A549 (cell line): ENCODE measurements around the gene DUSP2. TPM values are rescaled to one million over a fixed set of nuclear protein-coding genes. Genes with fewer than 3 reads are reported as not detected.

Source experiments
- ATAC-seq, 2 experiments: fragments of 200-7000 bp in 1 of 2; fragments of >200 bp in 1 of 2; cut with Nextera tagmentation in 1 of 2; cut with Tn5 transposase in 1 of 2; 3 replicates each; pipeline versions ENCODE4 v1.8.0 to v1.9.1; 2018 to 2020; ENCODE audit warnings: mild to moderate bottlenecking in 1 of 2, moderate library complexity in 1 of 2
- CTCF ChIA-PET: fragments of 300-600 bp; sonication (Branson Sonifier 250); formaldehyde crosslinking; extraction: SDS; loops from one replicate; lab custom pipeline; 2021; ENCODE audit warnings: antibody characterized with exemption, inconsistent platforms; lab: Yijun Ruan, JAX
- POLR2A ChIA-PET: fragments of 350-600 bp; formaldehyde crosslinking; extraction: SDS; loops from one replicate; lab custom pipeline; 2021; ENCODE audit warnings: antibody characterized with exemption, inconsistent platforms; lab: Yijun Ruan, JAX
- DNase-seq, 2 experiments: peaks; one replicate each; pipeline versions ENCODE4 v3.0.0 to v3.0.0-alpha.2; 2011 to 2016; ENCODE audit warnings: low read depth in 1 of 2, low spot score in 1 of 2
- FAIRE-seq: peaks from 2 replicates; lab custom pipeline; 2011; peaks lifted over from hg19 to GRCh38; lab: Jason Lieb, UNC
- H3K27ac ChIP-seq, 2 experiments: fragments of >200 bp; sonication (Bioruptor Twin); formaldehyde crosslinking; 3 replicates each; pipeline ENCODE4 v1.5.1; 2016 to 2017
- H3K4me1 ChIP-seq: fragments of >200 bp; sonication (Bioruptor Twin); formaldehyde crosslinking; 3 replicates; pipeline ENCODE4 v1.6.1; 2016
- H3K4me2 ChIP-seq: fragments of >200 bp; sonication (Bioruptor Twin); formaldehyde crosslinking; 3 replicates; pipeline ENCODE4 v1.6.1; 2016
- H3K4me3 ChIP-seq: fragments of >200 bp; sonication (Bioruptor Twin); formaldehyde crosslinking; 3 replicates; pipeline ENCODE4 v1.5.1; 2016
- H3K9me3 ChIP-seq: fragments of >200 bp; sonication (Bioruptor Twin); formaldehyde crosslinking; 3 replicates; pipeline ENCODE4 v1.6.1; 2016
- EHMT2 ChIP-seq: fragments of 200-600 bp; sonication (generic); IDR thresholded peaks from 2 replicates; pipeline ENCODE4 v1.6.1; 2016; ENCODE audit warnings: antibody characterized with exemption, low read depth, mild to moderate bottlenecking, moderate library complexity
- FOSB ChIP-seq: fragments of 250-450 bp; sonication (Bioruptor Pico); IDR thresholded peaks from 2 replicates; pipeline ENCODE4 v1.5.0; 2020; ENCODE audit warnings: mild to moderate bottlenecking, moderate library complexity
- FOSL2 ChIP-seq, 2 experiments: fragments of 450-650 bp in 1 of 2; fragments of >200 bp in 1 of 2; sonication (Bioruptor Twin) in 1 of 2; formaldehyde crosslinking; IDR thresholded peaks; 2 replicates each; pipeline versions ENCODE4 v1.5.0 to v1.6.1; 2016 to 2020; ENCODE audit warnings: mild to moderate bottlenecking in 1 of 2, moderate library complexity in 1 of 2
- FOXS1 ChIP-seq: fragments of 250-450 bp; sonication (Bioruptor Pico); IDR thresholded peaks from 2 replicates; pipeline ENCODE4 v1.5.0; 2020; ENCODE audit warnings: mild to moderate bottlenecking, moderate library complexity
- HOXA7 ChIP-seq: fragments of 250-450 bp; sonication (Bioruptor Pico); IDR thresholded peaks from 2 replicates; pipeline ENCODE4 v1.5.0; 2020; ENCODE audit warnings: mild to moderate bottlenecking, moderate library complexity
- HOXB5 ChIP-seq: fragments of 250-450 bp; sonication (Bioruptor Pico); IDR thresholded peaks from 2 replicates; pipeline ENCODE4 v1.5.0; 2020; ENCODE audit warnings: mild to moderate bottlenecking, moderate library complexity
- JUNB ChIP-seq: fragments of >200 bp; sonication (Bioruptor Twin); formaldehyde crosslinking; IDR thresholded peaks from 2 replicates; pipeline ENCODE4 v1.6.1; 2016
- KDM5A ChIP-seq: fragments of 200-600 bp; sonication (generic); IDR thresholded peaks from 2 replicates; pipeline ENCODE4 v1.6.1; 2016; ENCODE audit warnings: antibody characterized with exemption, mild to moderate bottlenecking
- MAX ChIP-seq: IDR thresholded peaks from 2 replicates; pipeline ENCODE4 v1.6.1; 2012
- NFE2L2 ChIP-seq: fragments of 150-350 bp; conservative IDR thresholded peaks from 2 replicates; pipeline ENCODE4 v1.6.1; 2014; ENCODE audit warnings: low read length
- NPAS2 ChIP-seq: fragments of 250-450 bp; sonication (Bioruptor Pico); IDR thresholded peaks from 2 replicates; pipeline ENCODE4 v1.8.0; 2022; ENCODE audit warnings: mild to moderate bottlenecking, moderate library complexity, borderline replicate concordance
- RARB ChIP-seq: fragments of 250-450 bp; sonication (Bioruptor Pico); IDR thresholded peaks from 2 replicates; pipeline ENCODE4 v1.8.0; 2021; ENCODE audit warnings: mild to moderate bottlenecking, moderate library complexity
- RNF2 ChIP-seq: fragments of 200-600 bp; sonication (generic); IDR thresholded peaks from 2 replicates; pipeline ENCODE4 v1.6.1; 2016; ENCODE audit warnings: low read depth, mild to moderate bottlenecking, antibody characterized with exemption, moderate library complexity, borderline replicate concordance
- SREBF2 ChIP-seq: fragments of 450-650 bp; IDR thresholded peaks from 2 replicates; pipeline ENCODE4 v1.6.1; 2014; ENCODE audit warnings: mild to moderate bottlenecking, moderate library complexity
- TFCP2L1 ChIP-seq: fragments of 250-450 bp; sonication (Bioruptor Pico); IDR thresholded peaks from 2 replicates; pipeline ENCODE4 v1.5.0; 2021; ENCODE audit warnings: mild to moderate bottlenecking
- ZNF302 ChIP-seq: fragments of 250-450 bp; sonication (Bioruptor Pico); IDR thresholded peaks from 2 replicates; pipeline ENCODE4 v1.9.0; 2021; ENCODE audit warnings: inconsistent platforms, mild to moderate bottlenecking, moderate library complexity
- WGBS: methylation state at CpG from one replicate; pipeline ENCODE4 v1.1.6; 2017; ENCODE audit errors: missing lambda C conversion rate; 5-methylcytosine and 5-hydroxymethylcytosine counted together
- polyA plus RNA-seq, 4 experiments: library from polyadenylated mRNA; depleted of rRNA in 3 of 4; stranded (reverse); fragments of >200 nt; fragmentation: RNase III in 1 of 4; extraction: RNeasy Plus Mini Kit Qiagen cat#74134 plus additional on column Dnase treatment in 1 of 4; gene quantifications; 2 replicates in 3 of 4; 3 replicates in 1 of 4; pipeline ENCODE4 v1.2.3, GENCODE V29; 2011 to 2017
- TF ChIP-seq, protein P1 (sequence below): fragments of >200 bp; sonication (Bioruptor Twin); formaldehyde crosslinking; IDR thresholded peaks from 2 replicates; pipeline ENCODE4 v1.6.1; 2016
- TF ChIP-seq, protein P2 (sequence below): fragments of 250-450 bp; sonication (Bioruptor Pico); IDR thresholded peaks from 2 replicates; pipeline ENCODE4 v1.5.0; 2020; ENCODE audit warnings: low read depth, mild to moderate bottlenecking, moderate library complexity
- TF ChIP-seq, protein P3 (sequence below): fragments of 200-600 bp; sonication (generic); IDR thresholded peaks from 2 replicates; pipeline ENCODE4 v1.6.1; 2016; ENCODE audit warnings: antibody characterized with exemption, mild to moderate bottlenecking, moderate library complexity
- TF ChIP-seq, protein P4 (sequence below): IDR thresholded peaks from 2 replicates; pipeline ENCODE4 v1.6.1; 2012; ENCODE audit warnings: low read depth, borderline replicate concordance
- TF ChIP-seq, protein P5 (sequence below): IDR thresholded peaks from 2 replicates; pipeline ENCODE4 v1.6.1; 2012
- TF ChIP-seq, protein P6 (sequence below): fragments of >200 bp; sonication (Bioruptor Twin); formaldehyde crosslinking; IDR thresholded peaks from 3 replicates; pipeline ENCODE4 v1.6.1; 2016
- TF ChIP-seq, protein P7 (sequence below): fragments of 450-650 bp; IDR thresholded peaks from 2 replicates; pipeline ENCODE4 v1.6.1; 2014; ENCODE audit warnings: antibody characterized with exemption

DUSP2 gene
- polyA plus RNA-seq, 2 of the 4 experiments (the other 2 are of a cell fraction): 0.26 to 0.27 TPM

DNA sequence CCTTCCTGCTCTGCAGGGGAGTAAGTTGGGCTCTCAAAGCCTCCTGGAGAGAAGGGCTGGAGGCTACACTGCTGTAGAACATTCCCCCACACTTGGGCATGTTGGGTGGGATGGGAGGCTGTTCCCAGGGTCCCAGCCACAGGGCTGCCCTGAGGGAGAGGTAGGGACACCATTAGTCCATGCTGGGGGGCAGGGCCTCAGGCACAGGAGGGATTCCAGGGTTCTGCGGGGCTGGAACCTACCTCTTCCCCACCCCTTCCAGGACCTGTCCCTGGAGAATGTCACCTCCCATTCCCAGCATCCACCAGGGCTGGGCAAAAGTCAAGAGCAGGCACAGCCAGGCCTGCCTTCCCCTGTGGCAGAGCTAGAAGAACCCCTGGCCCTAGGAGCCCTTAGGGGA, 21.9 kb downstream of the DUSP2 start:
- Histone ChIP-seq H3K4me3 (no peak overlapping the region), H3K4me1 (no peaks in the 10 kb centered on the region), H3K4me2 (no peak overlapping the region), H3K27ac (no peak overlapping the region), H3K9me3 (no peaks in the 10 kb centered on the region)
- CTCF ChIA-PET: interaction anchor here (1.0 to 3.1 kb wide), 2 partner anchors 14 to 51 kb away, joined by 3 to 9 read pairs; partner anchors contain the start of gene ASTL
- FAIRE-seq: no peak
- no peak; a peak in 1 of 6 replicates for ATAC-seq
- WGBS: 100% methylated on average over 1 of the region's 1 CpG
- POLR2A ChIA-PET: no interaction called here
- DNase-seq: no peak
- TF ChIP-seq, protein P1, sequence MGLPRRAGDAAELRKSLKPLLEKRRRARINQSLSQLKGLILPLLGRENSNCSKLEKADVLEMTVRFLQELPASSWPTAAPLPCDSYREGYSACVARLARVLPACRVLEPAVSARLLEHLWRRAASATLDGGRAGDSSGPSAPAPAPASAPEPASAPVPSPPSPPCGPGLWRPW: no peak
- TF ChIP-seq, protein P2, sequence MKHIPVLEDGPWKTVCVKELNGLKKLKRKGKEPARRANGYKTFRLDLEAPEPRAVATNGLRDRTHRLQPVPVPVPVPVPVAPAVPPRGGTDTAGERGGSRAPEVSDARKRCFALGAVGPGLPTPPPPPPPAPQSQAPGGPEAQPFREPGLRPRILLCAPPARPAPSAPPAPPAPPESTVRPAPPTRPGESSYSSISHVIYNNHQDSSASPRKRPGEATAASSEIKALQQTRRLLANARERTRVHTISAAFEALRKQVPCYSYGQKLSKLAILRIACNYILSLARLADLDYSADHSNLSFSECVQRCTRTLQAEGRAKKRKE (CRISPR knock-in tag): no peak
- TF ChIP-seq, protein P3, sequence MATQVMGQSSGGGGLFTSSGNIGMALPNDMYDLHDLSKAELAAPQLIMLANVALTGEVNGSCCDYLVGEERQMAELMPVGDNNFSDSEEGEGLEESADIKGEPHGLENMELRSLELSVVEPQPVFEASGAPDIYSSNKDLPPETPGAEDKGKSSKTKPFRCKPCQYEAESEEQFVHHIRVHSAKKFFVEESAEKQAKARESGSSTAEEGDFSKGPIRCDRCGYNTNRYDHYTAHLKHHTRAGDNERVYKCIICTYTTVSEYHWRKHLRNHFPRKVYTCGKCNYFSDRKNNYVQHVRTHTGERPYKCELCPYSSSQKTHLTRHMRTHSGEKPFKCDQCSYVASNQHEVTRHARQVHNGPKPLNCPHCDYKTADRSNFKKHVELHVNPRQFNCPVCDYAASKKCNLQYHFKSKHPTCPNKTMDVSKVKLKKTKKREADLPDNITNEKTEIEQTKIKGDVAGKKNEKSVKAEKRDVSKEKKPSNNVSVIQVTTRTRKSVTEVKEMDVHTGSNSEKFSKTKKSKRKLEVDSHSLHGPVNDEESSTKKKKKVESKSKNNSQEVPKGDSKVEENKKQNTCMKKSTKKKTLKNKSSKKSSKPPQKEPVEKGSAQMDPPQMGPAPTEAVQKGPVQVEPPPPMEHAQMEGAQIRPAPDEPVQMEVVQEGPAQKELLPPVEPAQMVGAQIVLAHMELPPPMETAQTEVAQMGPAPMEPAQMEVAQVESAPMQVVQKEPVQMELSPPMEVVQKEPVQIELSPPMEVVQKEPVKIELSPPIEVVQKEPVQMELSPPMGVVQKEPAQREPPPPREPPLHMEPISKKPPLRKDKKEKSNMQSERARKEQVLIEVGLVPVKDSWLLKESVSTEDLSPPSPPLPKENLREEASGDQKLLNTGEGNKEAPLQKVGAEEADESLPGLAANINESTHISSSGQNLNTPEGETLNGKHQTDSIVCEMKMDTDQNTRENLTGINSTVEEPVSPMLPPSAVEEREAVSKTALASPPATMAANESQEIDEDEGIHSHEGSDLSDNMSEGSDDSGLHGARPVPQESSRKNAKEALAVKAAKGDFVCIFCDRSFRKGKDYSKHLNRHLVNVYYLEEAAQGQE: no peak
- TF ChIP-seq FOSL2 (IDR thresholded peaks at IDR 0.05) (no peak), FOSL2 (CRISPR knock-in tag; IDR thresholded peaks at IDR 0.05) (no peak), RNF2 (no peak), NPAS2 (CRISPR knock-in tag) (no peak), RARB (no peak), SREBF2 (no peak)

DNA sequence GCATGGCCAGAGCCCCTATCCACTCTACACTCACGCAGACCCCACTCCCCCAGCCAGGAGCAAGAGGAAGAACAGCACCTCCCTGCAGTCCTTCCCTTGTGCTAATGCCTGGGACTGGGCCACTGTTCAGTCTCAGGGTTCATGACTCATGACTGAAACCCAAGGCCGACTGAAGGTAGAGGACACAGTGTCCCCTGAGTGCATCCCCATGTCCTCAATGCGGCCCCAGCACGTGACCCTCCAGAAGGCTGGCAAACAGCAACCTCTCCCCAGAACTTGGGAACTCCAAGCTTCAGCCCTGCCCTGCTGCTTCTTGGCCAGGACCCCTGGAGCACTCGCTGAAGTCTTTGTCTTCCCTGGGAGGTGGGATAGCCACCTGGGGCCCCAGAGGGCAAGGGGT, 22.8 kb downstream of the DUSP2 start:
- peaks cover under 1% of the 10 kb centered on the region; the same call in 2 of the 3 replicates for H3K4me1 ChIP-seq
- H3K9me3 ChIP-seq: no peaks in the 10 kb centered on the region
- CTCF ChIA-PET: interaction anchor here (1.0 to 3.1 kb wide), 2 partner anchors 15 to 52 kb away, joined by 3 to 9 read pairs; partner anchors contain the start of gene ASTL
- H3K4me2 ChIP-seq: no peak overlapping the region
- WGBS: 42% methylated on average over 5 of the region's 5 CpGs
- POLR2A ChIA-PET: no interaction called here
- TF ChIP-seq ZNF302 (CRISPR knock-in tag) (no peak), TFCP2L1 (no peak), NFE2L2 (no peak), HOXB5 (no peak), EHMT2 (no peak), HOXA7 (CRISPR knock-in tag) (no peak), JUNB (no peak), MAX (no peak), FOXS1 (CRISPR knock-in tag) (no peak), FOSB (no peak), KDM5A (no peak)
- TF ChIP-seq, protein P4, sequence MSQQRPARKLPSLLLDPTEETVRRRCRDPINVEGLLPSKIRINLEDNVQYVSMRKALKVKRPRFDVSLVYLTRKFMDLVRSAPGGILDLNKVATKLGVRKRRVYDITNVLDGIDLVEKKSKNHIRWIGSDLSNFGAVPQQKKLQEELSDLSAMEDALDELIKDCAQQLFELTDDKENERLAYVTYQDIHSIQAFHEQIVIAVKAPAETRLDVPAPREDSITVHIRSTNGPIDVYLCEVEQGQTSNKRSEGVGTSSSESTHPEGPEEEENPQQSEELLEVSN: no peak
- TF ChIP-seq, protein P5, sequence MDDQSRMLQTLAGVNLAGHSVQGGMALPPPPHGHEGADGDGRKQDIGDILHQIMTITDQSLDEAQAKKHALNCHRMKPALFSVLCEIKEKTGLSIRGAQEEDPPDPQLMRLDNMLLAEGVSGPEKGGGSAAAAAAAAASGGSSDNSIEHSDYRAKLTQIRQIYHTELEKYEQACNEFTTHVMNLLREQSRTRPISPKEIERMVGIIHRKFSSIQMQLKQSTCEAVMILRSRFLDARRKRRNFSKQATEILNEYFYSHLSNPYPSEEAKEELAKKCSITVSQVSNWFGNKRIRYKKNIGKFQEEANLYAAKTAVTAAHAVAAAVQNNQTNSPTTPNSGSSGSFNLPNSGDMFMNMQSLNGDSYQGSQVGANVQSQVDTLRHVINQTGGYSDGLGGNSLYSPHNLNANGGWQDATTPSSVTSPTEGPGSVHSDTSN: no peak
- TF ChIP-seq, protein P6, sequence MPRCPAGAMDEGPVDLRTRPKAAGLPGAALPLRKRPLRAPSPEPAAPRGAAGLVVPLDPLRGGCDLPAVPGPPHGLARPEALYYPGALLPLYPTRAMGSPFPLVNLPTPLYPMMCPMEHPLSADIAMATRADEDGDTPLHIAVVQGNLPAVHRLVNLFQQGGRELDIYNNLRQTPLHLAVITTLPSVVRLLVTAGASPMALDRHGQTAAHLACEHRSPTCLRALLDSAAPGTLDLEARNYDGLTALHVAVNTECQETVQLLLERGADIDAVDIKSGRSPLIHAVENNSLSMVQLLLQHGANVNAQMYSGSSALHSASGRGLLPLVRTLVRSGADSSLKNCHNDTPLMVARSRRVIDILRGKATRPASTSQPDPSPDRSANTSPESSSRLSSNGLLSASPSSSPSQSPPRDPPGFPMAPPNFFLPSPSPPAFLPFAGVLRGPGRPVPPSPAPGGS: no peak
- TF ChIP-seq, protein P3: no peak
- TF ChIP-seq, protein P7, sequence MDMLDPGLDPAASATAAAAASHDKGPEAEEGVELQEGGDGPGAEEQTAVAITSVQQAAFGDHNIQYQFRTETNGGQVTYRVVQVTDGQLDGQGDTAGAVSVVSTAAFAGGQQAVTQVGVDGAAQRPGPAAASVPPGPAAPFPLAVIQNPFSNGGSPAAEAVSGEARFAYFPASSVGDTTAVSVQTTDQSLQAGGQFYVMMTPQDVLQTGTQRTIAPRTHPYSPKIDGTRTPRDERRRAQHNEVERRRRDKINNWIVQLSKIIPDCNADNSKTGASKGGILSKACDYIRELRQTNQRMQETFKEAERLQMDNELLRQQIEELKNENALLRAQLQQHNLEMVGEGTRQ: no peak
- no peak overlapping the region for H3K4me3 ChIP-seq
- DNase-seq: no peak
- no peak for ATAC-seq
- H3K27ac ChIP-seq: no peak overlapping the region; a peak in 1 of 6 replicates
- FAIRE-seq: no peak
